OCI-LY3 (cell line): Measurements from ENCODE around the gene ARSG.
"Not testable (repeated sequence)": the region's sequence is repeated elsewhere in the genome, so short reads cannot be mapped to it uniquely, and the experiment has no call there.

Source experiments
- H2AFZ ChIP-seq: fragments of 200-600, 300-600 bp; shearing (Covaris generic); 2 replicates; pipeline ENCODE4 v1.6.0; 2014; ENCODE audit warnings: antibody characterized with exemption, low read depth, low read length
- H3K27ac ChIP-seq: fragments of 200-600, 300-600 bp; sonication (generic); 2 replicates; pipeline ENCODE4 v1.5.1; 2014; ENCODE audit warnings: mild to moderate bottlenecking, low read length, moderate library complexity, mixed read lengths
- H3K27me3 ChIP-seq: fragments of 200-600, 300-600 bp; sonication (generic); 2 replicates; pipeline ENCODE4 v1.6.1; 2014; ENCODE audit warnings: low read depth, low read length, mixed read lengths
- H3K36me3 ChIP-seq: fragments of 200-600, 300-600 bp; sonication (generic); replicated peaks from 2 replicates; pipeline ENCODE3; 2014; ENCODE audit warnings: low read depth, low read length, mixed read lengths
- H3K4me1 ChIP-seq: fragments of 300-600, 200-600 bp; sonication (generic); 2 replicates; pipeline ENCODE4 v1.6.1; 2014; ENCODE audit warnings: low read length, mixed read lengths
- H3K4me2 ChIP-seq: fragments of 200-600, 300-600 bp; sonication (generic); 2 replicates; pipeline ENCODE4 v1.6.1; 2014; ENCODE audit warnings: low read length, mixed read lengths
- H3K4me3 ChIP-seq: fragments of 300-600, 200-600 bp; sonication (generic); 2 replicates; pipeline ENCODE4 v1.5.1; 2014; ENCODE audit warnings: antibody characterized with exemption, mild to moderate bottlenecking, low read length, moderate library complexity
- H3K79me2 ChIP-seq: fragments of 300-600, 200-600 bp; shearing (Covaris generic); 2 replicates; pipeline ENCODE4 v1.6.1; 2014; ENCODE audit warnings: mild to moderate bottlenecking, low read length, mixed read lengths
- H3K9ac ChIP-seq: fragments of 300-600, 200-600 bp; shearing (Covaris generic); 2 replicates; pipeline ENCODE4 v1.6.0; 2014; ENCODE audit warnings: mild to moderate bottlenecking, low read length, moderate library complexity
- H3K9me3 ChIP-seq: fragments of 200-600, 300-600 bp; shearing (Covaris generic); 2 replicates; pipeline ENCODE4 v1.6.1; 2014; ENCODE audit warnings: low read length, mixed read lengths; ENCODE audit not compliant: insufficient read depth
- H4K20me1 ChIP-seq: fragments of 200-600, 300-600 bp; sonication (generic); 2 replicates; pipeline ENCODE4 v1.6.1; 2016; ENCODE audit warnings: low read length, mixed read lengths; ENCODE audit not compliant: insufficient read depth
- EZH2phosphoT487 ChIP-seq: fragments of 200-600 bp; shearing (Covaris generic); IDR thresholded peaks from 2 replicates; pipeline ENCODE4 v1.6.1; 2018; ENCODE audit warnings: antibody characterized with exemption, mixed run types, low read depth
- TF ChIP-seq, protein P1 (sequence below): fragments of 200-600, 300-600 bp; sonication (generic); IDR thresholded peaks from 2 replicates; pipeline ENCODE4 v1.5.1; 2014; ENCODE audit warnings: antibody characterized with exemption, low read length, low read depth

The ARSG gene

GRCh38 chr17:68327823-68328557 is 36.7 kb downstream of the ARSG start:
- Histone ChIP-seq H3K9me3 (no peaks in the 10 kb centered on the region), H3K27ac (no peak overlapping the region), H3K9ac (no peak overlapping the region), H2AFZ (no peak overlapping the region), H3K4me2 (no peak overlapping the region), H4K20me1 (no peaks in the 10 kb centered on the region), H3K27me3 (no peaks in the 10 kb centered on the region), H3K4me1 (no peaks in the 10 kb centered on the region; the same call in 1 of the 2 replicates), H3K4me3 (no peak overlapping the region), H3K36me3 (no peaks in the 10 kb centered on the region), H3K79me2 (no peaks in the 10 kb centered on the region)
- TF ChIP-seq EZH2phosphoT487 = no peak
- TF ChIP-seq, protein P1, sequence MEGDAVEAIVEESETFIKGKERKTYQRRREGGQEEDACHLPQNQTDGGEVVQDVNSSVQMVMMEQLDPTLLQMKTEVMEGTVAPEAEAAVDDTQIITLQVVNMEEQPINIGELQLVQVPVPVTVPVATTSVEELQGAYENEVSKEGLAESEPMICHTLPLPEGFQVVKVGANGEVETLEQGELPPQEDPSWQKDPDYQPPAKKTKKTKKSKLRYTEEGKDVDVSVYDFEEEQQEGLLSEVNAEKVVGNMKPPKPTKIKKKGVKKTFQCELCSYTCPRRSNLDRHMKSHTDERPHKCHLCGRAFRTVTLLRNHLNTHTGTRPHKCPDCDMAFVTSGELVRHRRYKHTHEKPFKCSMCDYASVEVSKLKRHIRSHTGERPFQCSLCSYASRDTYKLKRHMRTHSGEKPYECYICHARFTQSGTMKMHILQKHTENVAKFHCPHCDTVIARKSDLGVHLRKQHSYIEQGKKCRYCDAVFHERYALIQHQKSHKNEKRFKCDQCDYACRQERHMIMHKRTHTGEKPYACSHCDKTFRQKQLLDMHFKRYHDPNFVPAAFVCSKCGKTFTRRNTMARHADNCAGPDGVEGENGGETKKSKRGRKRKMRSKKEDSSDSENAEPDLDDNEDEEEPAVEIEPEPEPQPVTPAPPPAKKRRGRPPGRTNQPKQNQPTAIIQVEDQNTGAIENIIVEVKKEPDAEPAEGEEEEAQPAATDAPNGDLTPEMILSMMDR = no peak

DNA sequence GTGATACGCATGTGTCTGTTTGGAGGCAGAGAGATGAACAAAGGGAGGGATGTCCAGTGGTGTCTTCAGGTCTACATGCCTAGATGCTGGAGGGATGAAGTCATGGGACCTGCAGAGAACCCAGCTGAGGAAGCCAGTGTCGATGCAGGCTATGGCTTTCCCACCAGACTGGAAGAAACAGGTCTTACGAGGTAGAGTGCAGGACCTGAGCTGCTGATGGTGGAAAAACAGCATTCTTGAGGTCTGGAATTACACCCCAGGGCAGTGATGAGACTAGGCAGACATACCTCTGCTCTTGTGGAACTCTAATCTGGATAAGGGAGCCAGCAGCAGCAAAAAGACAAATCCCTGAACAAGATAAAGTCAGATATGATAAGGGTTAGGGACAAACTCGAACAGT is 37.4 kb downstream of the ARSG start:
- Histone ChIP-seq H3K4me3 (no peak overlapping the region), H3K4me1 (no peaks in the 10 kb centered on the region), H3K9me3 (no peaks in the 10 kb centered on the region), H3K79me2 (no peaks in the 10 kb centered on the region), H2AFZ (no peak overlapping the region), H4K20me1 (no peaks in the 10 kb centered on the region), H3K9ac (no peak overlapping the region), H3K27me3 (no peaks in the 10 kb centered on the region), H3K27ac (no peak overlapping the region), H3K36me3 (no peaks in the 10 kb centered on the region), H3K4me2 (no peak overlapping the region)
- TF ChIP-seq, protein P1 = no peak
- TF ChIP-seq EZH2phosphoT487 = no peak

- Histone ChIP-seq H3K4me2 (no peak overlapping the region), H3K4me1 (no peaks in the 10 kb centered on the region), H4K20me1 (no peaks in the 10 kb centered on the region), H3K27ac (no peak overlapping the region), H3K4me3 (no peak overlapping the region), H3K9ac (no peak overlapping the region), H3K36me3 (no peaks in the 10 kb centered on the region), H3K27me3 (no peaks in the 10 kb centered on the region), H3K9me3 (no peaks in the 10 kb centered on the region), H3K79me2 (no peaks in the 10 kb centered on the region), H2AFZ (no peak overlapping the region)
- TF ChIP-seq EZH2phosphoT487 = no peak
- TF ChIP-seq, protein P1 = no peak
Measured at GRCh38 chr17:68329331-68329730, 38.0 kb downstream of the ARSG start.

- H3K79me2 ChIP-seq, H3K4me1 ChIP-seq, H3K27me3 ChIP-seq, H3K9me3 ChIP-seq, H3K36me3 ChIP-seq, H3K27ac ChIP-seq, H3K9ac ChIP-seq, H4K20me1 ChIP-seq, H2AFZ ChIP-seq, H3K4me3 ChIP-seq, H3K4me2 ChIP-seq: not testable (repeated sequence)
Measured at GRCh38 chr17:68331932-68332331, 40.6 kb downstream of the ARSG start.
